K562 (cell line): ENCODE results near the gene KCND2. TPM values are rescaled to one million over a fixed set of nuclear protein-coding genes. Genes with fewer than 3 reads are reported as not detected.

ENCODE experiments used
- ATAC-seq: fragments of 200-7000 bp; cut with Tn5 transposase; 3 replicates; pipeline ENCODE4 v1.9.1; 2020; ENCODE audit warnings: moderate library complexity
- BruUV-seq: library from RNA; stranded (reverse); fragments of 400-500 nt; replicated peaks from 2 replicates; lab custom pipeline; 2021; lab: Mats Ljungman, UMichigan
- CTCF ChIA-PET: fragments of 300-600 bp; formaldehyde crosslinking; extraction: SDS; loops from one replicate; lab custom pipeline; 2021; ENCODE audit warnings: low intra/inter-chr PET ratio; lab: Yijun Ruan, JAX
- POLR2A ChIA-PET: fragments of 300-600, 350-650 bp; sonication (Branson Sonifier 250); formaldehyde crosslinking; extraction: SDS; loops from one replicate; lab custom pipeline; 2021; ENCODE audit warnings: antibody characterized with exemption, inconsistent platforms; lab: Yijun Ruan, JAX
- DNase-seq, 4 experiments: peaks; one replicate each; pipeline versions ENCODE4 v3.0.0 to v3.0.0-alpha.2; 2011 to 2018; ENCODE audit warnings: low spot score in 3 of 4, mixed read lengths in 3 of 4; ENCODE audit errors: extremely low read depth in 1 of 4
- FAIRE-seq: peaks from 2 replicates; lab custom pipeline; 2011; peaks lifted over from hg19 to GRCh38; lab: Jason Lieb, UNC
- H2AFZ ChIP-seq: 2 replicates; pipeline ENCODE4 v1.6.0; 2011; ENCODE audit warnings: low read depth, low read length, control low read depth, inconsistent platforms
- H3K27ac ChIP-seq: fragments of 200-600 bp; 3 replicates; pipeline ENCODE4 v1.8.0; 2011; ENCODE audit warnings: low read depth, mild to moderate bottlenecking, control low read depth, inconsistent platforms, low read length, moderate library complexity, mixed read lengths; ENCODE audit errors: extremely low read depth
- H3K27me3 ChIP-seq, 2 experiments: fragments of 300-600 bp in 1 of 2; 2 replicates in 1 of 2; 3 replicates in 1 of 2; pipeline versions ENCODE4 v1.6.0 to v1.8.0; 2011; ENCODE audit warnings: inconsistent platforms in 2 of 2, low read length in 2 of 2, mild to moderate bottlenecking in 1 of 2, mixed read lengths in 1 of 2, moderate library complexity in 1 of 2; ENCODE audit not compliant: control insufficient read depth in 2 of 2, insufficient read depth in 2 of 2
- H3K36me3 ChIP-seq: fragments of 300-600 bp; 3 replicates; pipeline ENCODE4 v1.8.0; 2011; ENCODE audit warnings: mild to moderate bottlenecking, low read length, inconsistent platforms; ENCODE audit not compliant: control insufficient read depth, insufficient read depth
- H3K4me1 ChIP-seq, 2 experiments: fragments of 200-600 bp in 1 of 2; replicated peaks in 1 of 2; 2 replicates in 1 of 2; 3 replicates in 1 of 2; pipeline versions ENCODE4 v1.5.1 to v1.8.0; 2011; ENCODE audit warnings: inconsistent platforms in 2 of 2, low read length in 2 of 2, mild to moderate bottlenecking in 1 of 2, mixed read lengths in 1 of 2, moderate library complexity in 1 of 2; ENCODE audit not compliant: control insufficient read depth in 2 of 2, insufficient read depth in 2 of 2
- H3K4me2 ChIP-seq: 2 replicates; pipeline ENCODE4 v1.6.1; 2011; ENCODE audit warnings: low read length, control low read depth, inconsistent platforms, mixed read lengths; ENCODE audit not compliant: insufficient read depth
- H3K4me3 ChIP-seq: fragments of 200-600 bp; sonication (generic), shearing (Covaris generic); 2 replicates; pipeline ENCODE4 v1.5.1; 2016; ENCODE audit warnings: control low read depth, inconsistent platforms
- H3K79me2 ChIP-seq: fragments of 200-600 bp; 3 replicates; pipeline ENCODE4 v1.8.0; 2011; ENCODE audit warnings: low read length, inconsistent platforms; ENCODE audit not compliant: control insufficient read depth, insufficient read depth
- H3K9ac ChIP-seq, 2 experiments: 2 replicates each; pipeline versions ENCODE4 v1.6.0 to v1.6.1; 2011; ENCODE audit warnings: low read depth in 2 of 2, low read length in 2 of 2, control low read depth in 1 of 2, inconsistent platforms in 1 of 2, mild to moderate bottlenecking in 1 of 2, mixed read lengths in 1 of 2; ENCODE audit not compliant: insufficient read depth in 1 of 2
- H3K9me1 ChIP-seq: one replicate; pipeline ENCODE4 v1.6.0; 2011; ENCODE audit warnings: inconsistent platforms, mild to moderate bottlenecking, low read length, moderate library complexity; ENCODE audit not compliant: control insufficient read depth, insufficient read depth
- H3K9me3 ChIP-seq: replicated peaks from 2 replicates; pipeline ENCODE4 v1.5.1; 2011; ENCODE audit warnings: low read depth, low read length, inconsistent platforms; ENCODE audit not compliant: control insufficient read depth, insufficient read depth
- H4K20me1 ChIP-seq: replicated peaks from 2 replicates; pipeline ENCODE4 v1.6.1; 2011; ENCODE audit warnings: low read length, inconsistent platforms, mixed read lengths; ENCODE audit not compliant: control insufficient read depth, insufficient read depth
- E2F5 ChIP-seq: sonication (generic); formaldehyde crosslinking; IDR thresholded peaks from 2 replicates; pipeline ENCODE4 v1.8.0; 2022; ENCODE audit warnings: mild to moderate bottlenecking, missing genetic modification reagents
- ESRRA ChIP-seq: fragments of 450-650 bp; IDR thresholded peaks from 2 replicates; pipeline ENCODE4 v1.6.1; 2014; ENCODE audit warnings: low read depth, mild to moderate bottlenecking, moderate library complexity, borderline replicate concordance
- FOXK2 ChIP-seq, 2 experiments: fragments of 450-650 bp; IDR thresholded peaks in 1 of 2; conservative IDR thresholded peaks in 1 of 2; 2 replicates each; pipeline ENCODE4 v1.6.1; 2016; ENCODE audit warnings: low read depth in 2 of 2, mild to moderate bottlenecking in 1 of 2
- HIVEP1 ChIP-seq: fragments of 250-450 bp; sonication (Bioruptor Pico); IDR thresholded peaks from 2 replicates; pipeline ENCODE4 v1.4.0; 2020; ENCODE audit warnings: mild to moderate bottlenecking
- MAFG ChIP-seq: fragments of 450-650 bp; conservative IDR thresholded peaks from 2 replicates; pipeline ENCODE4 v1.6.1; 2016; ENCODE audit warnings: missing genetic modification characterization, missing compliant biosample characterization
- MAFK ChIP-seq: IDR thresholded peaks from 2 replicates; pipeline ENCODE4 v1.6.1; 2011; ENCODE audit warnings: low read length, improper control_type of control experiment
- PHF20 ChIP-seq: fragments of 450-650 bp; IDR thresholded peaks from 2 replicates; pipeline ENCODE4 v1.6.1; 2018; ENCODE audit not compliant: partially characterized antibody
- RBM14 ChIP-seq: fragments of 200-400 bp; formaldehyde crosslinking; IDR thresholded peaks from 2 replicates; pipeline ENCODE4 v1.6.1; 2018; ENCODE audit warnings: low read depth, mild to moderate bottlenecking, low read length, moderate library complexity, borderline replicate concordance; ENCODE audit not compliant: insufficient read depth
- RUNX1 ChIP-seq: sonication (generic); IDR thresholded peaks from 2 replicates; pipeline ENCODE4 v1.6.1; 2016; ENCODE audit warnings: antibody characterized with exemption, low read depth
- SIN3B ChIP-seq: fragments of 450-650 bp; IDR thresholded peaks from 2 replicates; pipeline ENCODE4 v1.6.1; 2017; ENCODE audit warnings: low read depth, mild to moderate bottlenecking, moderate library complexity
- SMARCE1 ChIP-seq: fragments of 450-650 bp; IDR thresholded peaks from 2 replicates; pipeline ENCODE4 v1.7.1; 2016; ENCODE audit warnings: mild to moderate bottlenecking
- TBP ChIP-seq: optimal IDR thresholded peaks from 2 replicates; pipeline ENCODE3; 2011; ENCODE audit warnings: low read depth, low read length, improper control_type of control experiment
- TFAP4 ChIP-seq: sonication (generic); formaldehyde crosslinking; IDR thresholded peaks from 2 replicates; pipeline ENCODE4 v1.8.0; 2022; ENCODE audit warnings: missing genetic modification reagents, mild to moderate bottlenecking, moderate library complexity, borderline replicate concordance
- WHSC1 ChIP-seq: IDR thresholded peaks from one replicate; pipeline ENCODE4 v1.6.1; 2012; ENCODE audit warnings: low read length, control low read depth, inconsistent platforms
- ZBTB9 ChIP-seq: fragments of 450-650 bp; formaldehyde crosslinking; IDR thresholded peaks from 2 replicates; pipeline ENCODE4 v1.4.0; 2020; ENCODE audit warnings: mild to moderate bottlenecking, moderate library complexity
- ZNF197 ChIP-seq: fragments of 200-800 bp; sonication (Bioruptor generic); IDR thresholded peaks from 2 replicates; pipeline ENCODE4 v1.6.1; 2016; ENCODE audit warnings: low read depth, missing genetic modification characterization, missing compliant biosample characterization
- ZNF217 ChIP-seq: sonication (generic); formaldehyde crosslinking; IDR thresholded peaks from 2 replicates; pipeline ENCODE4 v1.8.0; 2022; ENCODE audit warnings: mild to moderate bottlenecking, missing genetic modification reagents
- ZNF57 ChIP-seq: fragments of 450-650 bp; formaldehyde crosslinking; IDR thresholded peaks from 2 replicates; pipeline ENCODE4 v1.4.0; 2020; ENCODE audit warnings: mild to moderate bottlenecking, moderate library complexity
- WGBS: fragments of 100-300 bp; shearing (Covaris generic); methylation state at CpG from one replicate; pipeline ENCODE4 v1.1.6; 2016; ENCODE audit warnings: low coverage, mixed read lengths; ENCODE audit not compliant: insufficient coverage; ENCODE audit errors: missing lambda C conversion rate; 5-methylcytosine and 5-hydroxymethylcytosine counted together
- in situ Hi-C: fragments of 300-500 bp; cut with MboI; formaldehyde crosslinking; loops from 4 replicates; pipeline ENCODE4 v1.15.0; 2018; ENCODE audit warnings: inconsistent platforms, mixed read lengths
- intact Hi-C: fragments of 100-400 bp; cut with micrococcal nuclease; formaldehyde crosslinking; loops from 2 replicates; pipeline ENCODE4 v1.14.2; 2022
- polyA plus RNA-seq, 8 experiments: library from polyadenylated mRNA; depleted of rRNA in 4 of 8; stranded (reverse) in 5 of 8; unstranded in 3 of 8; fragments of >200 nt; fragmentation: Nextera tagmentation in 2 of 8; fragmentation: Illumina TruSeq in 1 of 8; extraction: Ambion mirVana in 2 of 8; extraction: Trizol in 1 of 8; gene quantifications; 2 replicates each; pipeline versions ENCODE4 v1.2.1 to v1.2.3, GENCODE V29; 2011 to 2014; ENCODE audit warnings: inconsistent platforms in 1 of 8, missing spikeins in 1 of 8
- total RNA-seq, 7 experiments: library from RNA; depleted of rRNA in 6 of 7; stranded (reverse); fragments of >200 nt in 6 of 7; fragmentation: Illumina TruSeq in 2 of 7; extraction: Trizol in 2 of 7; gene quantifications; 2 replicates each; pipeline versions ENCODE4 v1.2.1 to v1.2.3, GENCODE V29; 2011 to 2021; ENCODE audit warnings: low replicate concordance in 1 of 7

The KCND2 gene
- total and polyA plus RNA-seq, 9 of the 15 experiments (the other 6 are each of a cell fraction or from before 2014, with no cell fraction given), result 0.03 to 0.12 TPM; not detected in 7

- no peaks in the 10 kb centered on the region for H3K9me3 ChIP-seq
- TF ChIP-seq ZNF217 (CRISPR knock-in tag) (no peak), TBP (no peak), TFAP4 (CRISPR knock-in tag) (no peak), ZNF57 (CRISPR knock-in tag) (no peak), RBM14 (no peak), MAFG (tag) (peak; percentile 60), WHSC1 (no peak), ESRRA (no peak), FOXK2 (conservative IDR thresholded peaks at IDR 0.05 in 1 of 2, IDR thresholded peaks at IDR 0.05 in 1 of 2; ENCODE audit: low read depth in 2 of 2) (no peak), SIN3B (no peak), SMARCE1 (no peak), MAFK (0 out of 2 replicates have a peak, but pooled peaks have one; percentile 11), E2F5 (no peak), HIVEP1 (CRISPR knock-in tag) (no peak), RUNX1 (no peak), PHF20 (no peak), ZBTB9 (CRISPR knock-in tag) (no peak), ZNF197 (CRISPR knock-in tag) (no peak)
These were observed 520.4 kb downstream of the KCND2 start for GRCh38 chr7:120793213-120793936.

More at GRCh38 chr7:120793213-120793936, 520.4 kb downstream of the KCND2 start:
- in situ Hi-C loops, result loop anchor here (5.0 to 25.0 kb wide), 3 partner anchors 319 to 744 kb away; no protein-coding TSS in a partner anchor
- BruUV-seq, result no TSS peak
- no peak overlapping the region for H2AFZ ChIP-seq
- H3K4me3 ChIP-seq, result no peak overlapping the region
- no peak overlapping the region for H3K27ac ChIP-seq
- peaks cover 0 to 8% of the 10 kb centered on the region in 2 experiments; a peak in 1 of 5 replicates for H3K27me3 ChIP-seq
- H3K79me2 ChIP-seq, result no peaks in the 10 kb centered on the region
- ChIA-PET CTCF (interaction anchor here (0.9 to 2.7 kb wide), 4 partner anchors 147 to 544 kb away, joined by 3 to 24 read pairs (median 4); no protein-coding TSS in a partner anchor), POLR2A (interaction anchor here (1.0 to 1.6 kb wide), 3 partner anchors 10 to 158 kb away, joined by 3 to 4 read pairs (median 3); no protein-coding TSS in a partner anchor)
- ATAC-seq (no peak), FAIRE-seq (no peak), DNase-seq (no peak)
- no peaks in the 10 kb centered on the region for H3K9me1 ChIP-seq
- H3K9ac ChIP-seq, result no peak overlapping the region
- no peaks in the 10 kb centered on the region for H3K36me3 ChIP-seq
- H3K4me2 ChIP-seq, result no peak overlapping the region
- H4K20me1 ChIP-seq, result no peaks in the 10 kb centered on the region
- no peaks in the 10 kb centered on the region; a peak in 1 of 5 replicates for H3K4me1 ChIP-seq
- intact Hi-C loops, result loop anchor here (2.0 to 5.0 kb wide), 3 partner anchors 314 to 1201 kb away; no protein-coding TSS in a partner anchor
- 7% methylated on average over 3 of the region's 3 CpGs for WGBS
